ENCODE data around the gene C1orf52.
"Not testable (repeated sequence)": the region's sequence is repeated elsewhere in the genome, so short reads cannot be mapped to it uniquely, and the experiment has no call there.

Gene C1orf52

GRCh38 chr1:85268801-85269585 is 9.5 kb upstream of the C1orf52 start:
- H3K27ac ChIP-seq: no peak overlapping the region
- TF ChIP-seq CTCF (conservative IDR thresholded peaks at IDR 0.05): no peak
- TF ChIP-seq ZFX (IDR thresholded peaks at IDR 0.05): no peak

GRCh38 chr1:85267313-85267712 is 7.9 kb upstream of the C1orf52 start:
- no peak for TF ChIP-seq CTCF (conservative IDR thresholded peaks at IDR 0.05)
- TF ChIP-seq ZFX (IDR thresholded peaks at IDR 0.05): no peak
- no peak overlapping the region for H3K27ac ChIP-seq

GRCh38 chr1:85264150-85264549 is 4.7 kb upstream of the C1orf52 start:
- H3K27ac ChIP-seq: no peak overlapping the region
- TF ChIP-seq ZFX (IDR thresholded peaks at IDR 0.05) (no peak), CTCF (conservative IDR thresholded peaks at IDR 0.05) (no peak)

GRCh38 chr1:85262985-85263384 is 3.5 kb upstream of the C1orf52 start:
- H3K27ac ChIP-seq: no peak overlapping the region
- no peak for TF ChIP-seq ZFX (IDR thresholded peaks at IDR 0.05)
- no peak for TF ChIP-seq CTCF (conservative IDR thresholded peaks at IDR 0.05)

GRCh38 chr1:85259912-85260274 is 431 bp upstream of the C1orf52 start:
- peak overlapping the region; percentile 75 for H3K27ac ChIP-seq
- peak; percentile 47 for TF ChIP-seq CTCF (conservative IDR thresholded peaks at IDR 0.05)
- no peak for TF ChIP-seq ZFX (IDR thresholded peaks at IDR 0.05)

GRCh38 chr1:85258536-85259117 is 835 bp downstream of the C1orf52 start:
- TF ChIP-seq CTCF (conservative IDR thresholded peaks at IDR 0.05): no peak
- no peak for TF ChIP-seq ZFX (IDR thresholded peaks at IDR 0.05)
- peak overlapping the region; percentile 75 for H3K27ac ChIP-seq

GRCh38 chr1:85249042-85249441 is 10.4 kb downstream of the C1orf52 start:
- not testable (repeated sequence) for H3K27ac ChIP-seq

- H3K27ac ChIP-seq: no peak overlapping the region
- TF ChIP-seq CTCF (conservative IDR thresholded peaks at IDR 0.05) (no peak), ZFX (IDR thresholded peaks at IDR 0.05) (no peak)
Measured at GRCh38 chr1:85245891-85246290, 13.6 kb downstream of the C1orf52 start.

Measured in C4-2B (cell line).